Keratinocyte (primary cell): Measurements from ENCODE around the gene UGT1A8.
"Not testable (repeated sequence)": the region's sequence is repeated elsewhere in the genome, so short reads cannot be mapped to it uniquely, and the experiment has no call there.

Source experiments
- EZH2 ChIP-seq: IDR thresholded peaks from one replicate; pipeline ENCODE4 v1.6.1; 2012; ENCODE audit warnings: inconsistent platforms, mild to moderate bottlenecking, low read length, moderate library complexity
- TF ChIP-seq, protein P1 (sequence below), 3 experiments: IDR thresholded peaks in 1 of 3; conservative IDR thresholded peaks in 1 of 3; optimal IDR thresholded peaks in 1 of 3; 2 replicates in 2 of 3; 3 replicates in 1 of 3; pipeline versions ENCODE3 to v1.5.1; 2011; ENCODE audit warnings: low read length in 3 of 3, mild to moderate bottlenecking in 3 of 3, moderate library complexity in 2 of 3, control low read depth in 1 of 3, inconsistent platforms in 1 of 3; ENCODE audit not compliant: insufficient read depth in 2 of 3; ENCODE audit errors: extremely low read depth in 1 of 3

DNA sequence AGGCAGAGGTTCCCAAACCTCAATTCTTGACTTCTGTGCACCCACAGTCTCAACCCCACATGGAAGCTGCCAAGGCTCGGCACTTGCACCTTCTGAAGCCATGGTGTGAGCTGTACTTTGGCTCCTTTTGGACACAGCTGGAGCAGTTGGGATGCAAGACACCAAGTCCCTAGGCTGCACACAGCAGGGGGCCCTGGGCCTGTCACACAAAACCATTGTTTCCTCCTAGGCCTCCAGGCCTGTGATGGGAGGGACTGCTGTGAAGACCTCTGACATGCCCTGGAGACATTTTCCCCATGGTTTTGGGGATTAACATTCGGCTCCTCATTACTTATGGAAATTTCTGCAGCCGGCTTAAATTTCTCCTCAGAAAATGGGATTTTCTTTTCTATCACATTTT is 28.6 kb downstream of the UGT1A8 start:
- TF ChIP-seq, protein P1, sequence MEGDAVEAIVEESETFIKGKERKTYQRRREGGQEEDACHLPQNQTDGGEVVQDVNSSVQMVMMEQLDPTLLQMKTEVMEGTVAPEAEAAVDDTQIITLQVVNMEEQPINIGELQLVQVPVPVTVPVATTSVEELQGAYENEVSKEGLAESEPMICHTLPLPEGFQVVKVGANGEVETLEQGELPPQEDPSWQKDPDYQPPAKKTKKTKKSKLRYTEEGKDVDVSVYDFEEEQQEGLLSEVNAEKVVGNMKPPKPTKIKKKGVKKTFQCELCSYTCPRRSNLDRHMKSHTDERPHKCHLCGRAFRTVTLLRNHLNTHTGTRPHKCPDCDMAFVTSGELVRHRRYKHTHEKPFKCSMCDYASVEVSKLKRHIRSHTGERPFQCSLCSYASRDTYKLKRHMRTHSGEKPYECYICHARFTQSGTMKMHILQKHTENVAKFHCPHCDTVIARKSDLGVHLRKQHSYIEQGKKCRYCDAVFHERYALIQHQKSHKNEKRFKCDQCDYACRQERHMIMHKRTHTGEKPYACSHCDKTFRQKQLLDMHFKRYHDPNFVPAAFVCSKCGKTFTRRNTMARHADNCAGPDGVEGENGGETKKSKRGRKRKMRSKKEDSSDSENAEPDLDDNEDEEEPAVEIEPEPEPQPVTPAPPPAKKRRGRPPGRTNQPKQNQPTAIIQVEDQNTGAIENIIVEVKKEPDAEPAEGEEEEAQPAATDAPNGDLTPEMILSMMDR (optimal IDR thresholded peaks at IDR 0.05 in 1 of 3, IDR thresholded peaks at IDR 0.05 in 1 of 3, conservative IDR thresholded peaks at IDR 0.05 in 1 of 3; ENCODE audit: extremely low read depth in 1 of 3, insufficient read depth in 2 of 3, low read length in 3 of 3), result not testable (repeated sequence)
- TF ChIP-seq EZH2, result not testable (repeated sequence)
